Esophagus muscularis mucosa (tissue), 4 donors: ENCODE results near the gene GADD45B. TPM values are rescaled to one million over a fixed set of nuclear protein-coding genes. Genes with fewer than 3 reads are reported as not detected.

Experiments used
- DNase-seq: peaks from one replicate; pipeline ENCODE4 v3.0.0-alpha.2; 2017; ENCODE audit errors: extremely low spot score
- H3K27ac ChIP-seq, 4 donors: fragments of 200-600 bp; sonication (generic); replicated peaks in 1 of 4; 1 replicate in 3 of 4; 2 replicates in 1 of 4; pipeline ENCODE4 v1.5.1; 2016 to 2019; ENCODE audit warnings: mild to moderate bottlenecking in 1 of 4
- H3K27me3 ChIP-seq, 4 donors: fragments of 200-600 bp; sonication (generic); one replicate each; pipeline versions ENCODE4 v1.5.1 to v1.6.0; 2016 to 2019
- H3K36me3 ChIP-seq, 4 donors: fragments of 200-600 bp; sonication (generic); one replicate each; pipeline ENCODE4 v1.5.1; 2016 to 2019
- H3K4me1 ChIP-seq, 4 donors: fragments of 200-600 bp; sonication (generic); one replicate each; pipeline ENCODE4 v1.5.1; 2016 to 2019
- H3K4me3 ChIP-seq, 4 donors: fragments of 200-600 bp; sonication (generic); 1 replicate in 2 of 4; 2 replicates in 2 of 4; pipeline ENCODE4 v1.5.1; 2016 to 2019; ENCODE audit warnings: mild to moderate bottlenecking in 4 of 4, moderate library complexity in 1 of 4
- H3K9me3 ChIP-seq, 4 donors: fragments of 200-600 bp; sonication (generic); 1 replicate in 3 of 4; 2 replicates in 1 of 4; pipeline ENCODE4 v1.5.1; 2016 to 2019
- CTCF ChIP-seq, 3 experiments: fragments of 200-600 bp in 2 of 3; fragments of 450-650 bp in 1 of 3; sonication (generic) in 2 of 3; IDR thresholded peaks; one replicate each; pipeline ENCODE4 v1.5.1; 2017 to 2019; ENCODE audit warnings: antibody characterized with exemption in 3 of 3, mild to moderate bottlenecking in 2 of 3, moderate library complexity in 1 of 3
- EP300 ChIP-seq: sonication (generic); formaldehyde crosslinking; IDR thresholded peaks from one replicate; pipeline ENCODE4 v1.6.1; 2017; ENCODE audit warnings: antibody characterized with exemption
- POLR2A ChIP-seq: fragments of 450-650 bp; IDR thresholded peaks from one replicate; pipeline ENCODE4 v1.6.1; 2017; ENCODE audit warnings: antibody characterized with exemption, moderate library complexity, mild to moderate bottlenecking, low read depth
- POLR2AphosphoS5 ChIP-seq, 2 donors: sonication (generic); formaldehyde crosslinking; IDR thresholded peaks; one replicate each; pipeline ENCODE4 v1.6.1; 2017; ENCODE audit warnings: antibody characterized with exemption in 2 of 2
- WGBS: methylation state at CpG from one replicate; pipeline ENCODE4 v1.1.5; 2018; 5-methylcytosine and 5-hydroxymethylcytosine counted together
- intact Hi-C: fragments of 100-400 bp; cut with DNase I; formaldehyde crosslinking; loops from one replicate; pipeline ENCODE4 v1.15.1; 2023
- total RNA-seq, 4 donors: library from RNA; depleted of rRNA; stranded (reverse); fragments of >200 nt; gene quantifications; one replicate each; pipeline versions ENCODE4 v1.1.0 to v1.2.1, GENCODE V29; 2016

The GADD45B gene
- total RNA-seq, 4 donors from 2014 or later = 56.5 to 793 (median 90.5) TPM

GRCh38 chr19:2478756-2479555 is 3.0 kb downstream of the GADD45B start:
- Histone ChIP-seq H3K27me3 (no peaks in the 10 kb centered on the region), H3K4me1 (peaks cover 30 to 43% (median 42%) of the 10 kb centered on the region in 4 donors), H3K4me3 (peak overlapping the region; percentile 63 to 98 (median 91)), H3K27ac (peak overlapping the region; percentile 90 to 96 (median 93)), H3K9me3 (peaks cover 0 to 15% (median 7%) of the 10 kb centered on the region in 4 donors), H3K36me3 (peaks cover 6 to 24% (median 13%) of the 10 kb centered on the region in 4 donors)
- WGBS = 5% methylated on average over 26 of the region's 39 CpGs
- intact Hi-C loops = no loop called here
- TF ChIP-seq CTCF (IDR thresholded peaks at IDR 0.05) = no peak
- no peak for TF ChIP-seq EP300
- TF ChIP-seq POLR2AphosphoS5 (IDR thresholded peaks at IDR 0.05) = peak; percentile 49 to 60
- peak; percentile 29 for TF ChIP-seq POLR2A
- DNase-seq = peak; percentile 95

GRCh38 chr19:2479556-2480194 is 3.7 kb downstream of the GADD45B start:
- intact Hi-C loops = no loop called here
- peak overlapping the region; percentile 63 to 98 (median 91) for H3K4me3 ChIP-seq
- no peaks in the 10 kb centered on the region for H3K27me3 ChIP-seq
- peaks cover 0 to 15% (median 7%) of the 10 kb centered on the region in 4 donors for H3K9me3 ChIP-seq
- H3K27ac ChIP-seq = peak overlapping the region; percentile 90 to 96 (median 93)
- no peak for DNase-seq
- no peak for TF ChIP-seq POLR2AphosphoS5 (IDR thresholded peaks at IDR 0.05)
- TF ChIP-seq CTCF (IDR thresholded peaks at IDR 0.05) = no peak
- no peak for TF ChIP-seq EP300
- no peak for TF ChIP-seq POLR2A
- H3K4me1 ChIP-seq = peaks cover 27 to 38% (median 35%) of the 10 kb centered on the region in 4 donors
- peaks cover 6 to 24% (median 13%) of the 10 kb centered on the region in 4 donors for H3K36me3 ChIP-seq
- 82% methylated on average over 20 of the region's 20 CpGs for WGBS

- Histone ChIP-seq H3K27me3 (no peaks in the 10 kb centered on the region), H3K27ac (no peak overlapping the region), H3K36me3 (peaks cover 6 to 22% (median 13%) of the 10 kb centered on the region in 4 donors), H3K4me3 (no peak overlapping the region), H3K4me1 (peaks cover 18 to 28% (median 25%) of the 10 kb centered on the region in 4 donors), H3K9me3 (peaks cover 0 to 15% (median 7%) of the 10 kb centered on the region in 4 donors)
- no peak for DNase-seq
- intact Hi-C loops = no loop called here
- TF ChIP-seq POLR2A = no peak
- TF ChIP-seq CTCF (IDR thresholded peaks at IDR 0.05) = no peak
- no peak for TF ChIP-seq POLR2AphosphoS5 (IDR thresholded peaks at IDR 0.05)
- TF ChIP-seq EP300 = no peak
- 91% methylated on average over 16 of the region's 16 CpGs for WGBS
Observed at GRCh38 chr19:2481466-2481865, 5.5 kb downstream of the GADD45B start.

GRCh38 chr19:2482354-2483038 is 6.6 kb downstream of the GADD45B start:
- no peak for TF ChIP-seq POLR2AphosphoS5 (IDR thresholded peaks at IDR 0.05)
- TF ChIP-seq EP300 = no peak
- no peak for TF ChIP-seq CTCF (IDR thresholded peaks at IDR 0.05)
- TF ChIP-seq POLR2A = no peak
- intact Hi-C loops = no loop called here
- WGBS = 76% methylated on average over 12 of the region's 12 CpGs
- Histone ChIP-seq H3K36me3 (peaks cover 0 to 11% (median 7%) of the 10 kb centered on the region in 4 donors), H3K27ac (no peak overlapping the region), H3K4me3 (no peak overlapping the region), H3K4me1 (peaks cover 18 to 22% (median 21%) of the 10 kb centered on the region in 4 donors), H3K9me3 (peaks cover 0 to 15% (median 7%) of the 10 kb centered on the region in 4 donors), H3K27me3 (no peaks in the 10 kb centered on the region)
- DNase-seq = no peak
